ENCODE measurements around the gene FRAT2.
"Not testable (repeated sequence)": the region's sequence is repeated elsewhere in the genome, so short reads cannot be mapped to it uniquely, and the experiment has no call there.

FRAT2 gene

DNA sequence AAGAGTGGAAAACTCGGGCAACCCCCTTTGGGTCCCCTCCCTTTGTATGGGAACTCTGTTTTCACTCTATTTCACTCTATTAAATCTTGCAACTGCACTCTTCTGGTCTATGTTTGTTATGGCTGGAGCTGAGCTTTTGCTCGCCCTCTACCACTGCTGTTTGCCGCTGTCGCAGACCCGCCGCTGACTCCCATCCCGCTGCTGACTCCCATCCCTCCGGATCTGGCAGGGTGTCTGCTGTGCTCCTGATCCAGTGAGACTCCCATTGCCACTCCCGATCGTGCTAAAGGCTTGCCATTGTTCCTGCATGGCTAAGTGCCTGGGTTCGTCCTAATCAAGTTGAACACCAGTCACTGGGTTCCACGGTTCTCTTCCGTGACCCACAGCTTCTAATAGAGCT lies 44.5 kb downstream of the FRAT2 start:
- not testable (repeated sequence) for H4K20me1 ChIP-seq (ENCODE audit: insufficient read depth, low read length, poor library complexity, severe bottlenecking)
- H3K4me1 ChIP-seq (ENCODE audit: insufficient read depth, low read length, poor library complexity, severe bottlenecking), result peaks cover 16% of the 10 kb centered on the region

More for the DNA sequence above, 44.5 kb downstream of the FRAT2 start:
- not testable (repeated sequence) for H3F3A ChIP-seq (ENCODE audit: low read depth); H3K9me2 ChIP-seq (replicated peaks; ENCODE audit: low read depth, low read length); H3K9ac ChIP-seq (ENCODE audit: low read depth, low read length, poor library complexity, severe bottlenecking); H3K9me3 ChIP-seq (ENCODE audit: insufficient read depth, low read depth, low read length); H2AFZ ChIP-seq (ENCODE audit: low read length); H3K36me3 ChIP-seq (ENCODE audit: insufficient read depth, low read length); H3K27me3 ChIP-seq (ENCODE audit: insufficient read depth, low read length, poor library complexity, severe bottlenecking)
- Histone ChIP-seq H3K4me2 (ENCODE audit: low read depth, low read length, poor library complexity, severe bottlenecking) (peak overlapping the region; percentile 81), H3K79me2 (ENCODE audit: insufficient read depth, low read length) (peaks cover 54% of the 10 kb centered on the region), H3K4me3 (ENCODE audit: low read length, poor library complexity, severe bottlenecking) (peak overlapping the region; percentile 83)
